ENCODE measurements around the gene DSCAM. TPM values are rescaled to one million over a fixed set of nuclear protein-coding genes. Genes with fewer than 3 reads are reported as not detected.

Gene DSCAM
- total RNA-seq, 1 experiment from 2014 or later = 0.13 TPM

- TF ChIP-seq, protein P1, sequence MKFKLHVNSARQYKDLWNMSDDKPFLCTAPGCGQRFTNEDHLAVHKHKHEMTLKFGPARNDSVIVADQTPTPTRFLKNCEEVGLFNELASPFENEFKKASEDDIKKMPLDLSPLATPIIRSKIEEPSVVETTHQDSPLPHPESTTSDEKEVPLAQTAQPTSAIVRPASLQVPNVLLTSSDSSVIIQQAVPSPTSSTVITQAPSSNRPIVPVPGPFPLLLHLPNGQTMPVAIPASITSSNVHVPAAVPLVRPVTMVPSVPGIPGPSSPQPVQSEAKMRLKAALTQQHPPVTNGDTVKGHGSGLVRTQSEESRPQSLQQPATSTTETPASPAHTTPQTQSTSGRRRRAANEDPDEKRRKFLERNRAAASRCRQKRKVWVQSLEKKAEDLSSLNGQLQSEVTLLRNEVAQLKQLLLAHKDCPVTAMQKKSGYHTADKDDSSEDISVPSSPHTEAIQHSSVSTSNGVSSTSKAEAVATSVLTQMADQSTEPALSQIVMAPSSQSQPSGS (CRISPR knock-in tag; IDR thresholded peaks at IDR 0.05; ENCODE audit: borderline replicate concordance, low read depth) = no peak
- TF ChIP-seq, protein P2, sequence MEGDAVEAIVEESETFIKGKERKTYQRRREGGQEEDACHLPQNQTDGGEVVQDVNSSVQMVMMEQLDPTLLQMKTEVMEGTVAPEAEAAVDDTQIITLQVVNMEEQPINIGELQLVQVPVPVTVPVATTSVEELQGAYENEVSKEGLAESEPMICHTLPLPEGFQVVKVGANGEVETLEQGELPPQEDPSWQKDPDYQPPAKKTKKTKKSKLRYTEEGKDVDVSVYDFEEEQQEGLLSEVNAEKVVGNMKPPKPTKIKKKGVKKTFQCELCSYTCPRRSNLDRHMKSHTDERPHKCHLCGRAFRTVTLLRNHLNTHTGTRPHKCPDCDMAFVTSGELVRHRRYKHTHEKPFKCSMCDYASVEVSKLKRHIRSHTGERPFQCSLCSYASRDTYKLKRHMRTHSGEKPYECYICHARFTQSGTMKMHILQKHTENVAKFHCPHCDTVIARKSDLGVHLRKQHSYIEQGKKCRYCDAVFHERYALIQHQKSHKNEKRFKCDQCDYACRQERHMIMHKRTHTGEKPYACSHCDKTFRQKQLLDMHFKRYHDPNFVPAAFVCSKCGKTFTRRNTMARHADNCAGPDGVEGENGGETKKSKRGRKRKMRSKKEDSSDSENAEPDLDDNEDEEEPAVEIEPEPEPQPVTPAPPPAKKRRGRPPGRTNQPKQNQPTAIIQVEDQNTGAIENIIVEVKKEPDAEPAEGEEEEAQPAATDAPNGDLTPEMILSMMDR (IDR thresholded peaks at IDR 0.05) = no peak
- no peak for TF ChIP-seq HMGA2 (CRISPR knock-in tag; IDR thresholded peaks at IDR 0.05)
- TF ChIP-seq ZBTB21 (CRISPR knock-in tag; IDR thresholded peaks at IDR 0.05; ENCODE audit: borderline replicate concordance) = no peak
- no peak for TF ChIP-seq SOX15 (CRISPR knock-in tag; IDR thresholded peaks at IDR 0.05)
- TF ChIP-seq, protein P3, sequence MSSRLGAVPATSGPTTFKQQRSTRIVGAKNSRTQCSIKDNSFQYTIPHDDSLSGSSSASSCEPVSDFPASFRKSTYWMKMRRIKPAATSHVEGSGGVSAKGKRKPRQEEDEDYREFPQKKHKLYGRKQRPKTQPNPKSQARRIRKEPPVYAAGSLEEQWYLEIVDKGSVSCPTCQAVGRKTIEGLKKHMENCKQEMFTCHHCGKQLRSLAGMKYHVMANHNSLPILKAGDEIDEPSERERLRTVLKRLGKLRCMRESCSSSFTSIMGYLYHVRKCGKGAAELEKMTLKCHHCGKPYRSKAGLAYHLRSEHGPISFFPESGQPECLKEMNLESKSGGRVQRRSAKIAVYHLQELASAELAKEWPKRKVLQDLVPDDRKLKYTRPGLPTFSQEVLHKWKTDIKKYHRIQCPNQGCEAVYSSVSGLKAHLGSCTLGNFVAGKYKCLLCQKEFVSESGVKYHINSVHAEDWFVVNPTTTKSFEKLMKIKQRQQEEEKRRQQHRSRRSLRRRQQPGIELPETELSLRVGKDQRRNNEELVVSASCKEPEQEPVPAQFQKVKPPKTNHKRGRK (CRISPR knock-in tag; IDR thresholded peaks at IDR 0.05; ENCODE audit: borderline replicate concordance) = no peak
These were observed 729.7 kb downstream of the DSCAM start (continued) for GRCh38 chr21:40117236-40117635.

DNA sequence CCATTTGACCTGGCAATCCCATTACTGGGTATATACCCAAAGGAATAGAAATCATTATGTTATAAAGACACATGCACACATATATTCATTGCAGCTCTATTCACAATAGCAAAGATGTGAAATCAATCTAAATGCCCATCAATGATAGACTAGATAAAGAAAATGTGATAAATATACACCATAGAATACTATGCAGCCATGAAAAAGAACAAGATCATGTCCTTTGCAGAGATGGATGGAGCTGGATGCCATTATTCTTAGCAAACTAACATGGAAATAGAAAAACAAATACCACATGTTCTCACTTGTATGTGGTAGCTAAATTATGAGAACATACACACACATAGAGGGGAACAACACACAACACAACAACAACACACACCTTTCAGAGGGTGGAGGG, 731.2 kb downstream of the DSCAM start:
- no peak for ATAC-seq
- Mint-ChIP-seq H3K27ac (no peak overlapping the region), H3K9me3 (peaks cover 23% of the 10 kb centered on the region), H3K27me3 (ENCODE audit: low read depth) (no peaks in the 10 kb centered on the region), H3K36me3 (peaks cover 5% of the 10 kb centered on the region; the same call in 1 of the 2 replicates), H3K4me3 (no peak overlapping the region), H3K4me1 (no peaks in the 10 kb centered on the region)
- TF ChIP-seq, protein P3 (CRISPR knock-in tag; IDR thresholded peaks at IDR 0.05; ENCODE audit: borderline replicate concordance) = no peak
- TF ChIP-seq JUN (CRISPR knock-in tag; IDR thresholded peaks at IDR 0.05) = no peak
- TF ChIP-seq, protein P4, sequence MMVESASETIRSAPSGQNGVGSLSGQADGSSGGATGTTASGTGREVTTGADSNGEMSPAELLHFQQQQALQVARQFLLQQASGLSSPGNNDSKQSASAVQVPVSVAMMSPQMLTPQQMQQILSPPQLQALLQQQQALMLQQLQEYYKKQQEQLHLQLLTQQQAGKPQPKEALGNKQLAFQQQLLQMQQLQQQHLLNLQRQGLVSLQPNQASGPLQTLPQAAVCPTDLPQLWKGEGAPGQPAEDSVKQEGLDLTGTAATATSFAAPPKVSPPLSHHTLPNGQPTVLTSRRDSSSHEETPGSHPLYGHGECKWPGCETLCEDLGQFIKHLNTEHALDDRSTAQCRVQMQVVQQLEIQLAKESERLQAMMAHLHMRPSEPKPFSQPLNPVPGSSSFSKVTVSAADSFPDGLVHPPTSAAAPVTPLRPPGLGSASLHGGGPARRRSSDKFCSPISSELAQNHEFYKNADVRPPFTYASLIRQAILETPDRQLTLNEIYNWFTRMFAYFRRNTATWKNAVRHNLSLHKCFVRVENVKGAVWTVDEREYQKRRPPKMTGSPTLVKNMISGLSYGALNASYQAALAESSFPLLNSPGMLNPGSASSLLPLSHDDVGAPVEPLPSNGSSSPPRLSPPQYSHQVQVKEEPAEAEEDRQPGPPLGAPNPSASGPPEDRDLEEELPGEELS (CRISPR knock-in tag; IDR thresholded peaks at IDR 0.05) = no peak
- TF ChIP-seq, protein P5, sequence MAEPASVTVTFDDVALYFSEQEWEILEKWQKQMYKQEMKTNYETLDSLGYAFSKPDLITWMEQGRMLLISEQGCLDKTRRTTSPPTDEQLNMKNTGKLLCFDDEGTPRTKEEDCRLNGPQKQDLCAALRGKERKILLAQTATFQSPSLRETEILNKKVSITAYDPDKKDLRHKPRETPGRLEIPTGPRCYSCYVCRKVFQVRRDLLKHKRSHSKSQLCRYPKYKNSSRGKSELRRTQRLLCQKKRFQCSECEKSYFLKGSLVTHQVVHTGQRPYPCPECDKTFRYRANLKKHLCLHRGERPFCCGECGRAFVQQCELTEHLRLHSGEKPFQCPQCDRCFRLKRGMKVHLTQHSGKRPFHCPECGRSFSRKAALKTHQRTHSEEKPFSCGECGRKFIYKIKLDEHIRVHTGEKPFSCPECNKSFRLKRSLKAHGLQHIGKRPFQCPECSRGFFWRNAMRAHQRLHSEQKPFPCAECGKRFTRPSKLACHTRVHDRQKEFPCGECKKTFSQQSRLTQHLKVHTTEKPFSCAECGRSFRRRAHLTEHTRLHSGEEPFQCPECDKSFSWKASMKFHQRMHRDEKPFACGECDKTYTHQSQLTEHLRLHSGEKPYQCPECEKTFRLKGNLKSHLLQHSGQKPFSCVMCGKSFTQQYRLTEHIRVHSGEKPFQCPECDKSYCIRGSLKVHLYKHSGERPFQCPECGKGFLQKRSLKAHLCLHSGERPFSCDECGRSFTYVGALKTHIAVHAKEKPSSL (CRISPR knock-in tag; conservative IDR thresholded peaks at IDR 0.05) = no peak
- TF ChIP-seq ZNF416 (CRISPR knock-in tag; IDR thresholded peaks at IDR 0.05) = no peak
- TF ChIP-seq MXD4 (CRISPR knock-in tag; IDR thresholded peaks at IDR 0.05; ENCODE audit: borderline replicate concordance) = no peak
- no peak for TF ChIP-seq NFATC4 (CRISPR knock-in tag; IDR thresholded peaks at IDR 0.05)
- no peak for TF ChIP-seq ZNF423 (CRISPR knock-in tag; IDR thresholded peaks at IDR 0.05)
- ChIA-PET POLR2A (no interaction called here), CTCF (no interaction called here)
- DNase-seq (ENCODE audit: low spot score) = no peak
